Subcutaneous adipose tissue (tissue), 4 donors: ENCODE data around the gene MFNG. TPM values are rescaled to one million over a fixed set of nuclear protein-coding genes. Genes with fewer than 3 reads are reported as not detected.

Experiments
- CTCF ChIP-seq: fragments of 450-650 bp; IDR thresholded peaks from one replicate; pipeline ENCODE4 v1.5.1; 2016; ENCODE audit warnings: low read depth, mild to moderate bottlenecking, control low read depth, antibody characterized with exemption, moderate library complexity
- total RNA-seq, 4 donors: library from RNA; depleted of rRNA; stranded (reverse); fragments of >200 nt; gene quantifications; one replicate each; pipeline ENCODE4 v1.1.0, GENCODE V29; 2016

Gene MFNG
- total RNA-seq, 4 donors from 2014 or later = 9.0 to 24.3 (median 17.3) TPM

- no peak for TF ChIP-seq CTCF
These were observed 22.3 kb upstream of the MFNG start for GRCh38 chr22:37508431-37508992.

GRCh38 chr22:37507731-37508130 lies 21.5 kb upstream of the MFNG start:
- TF ChIP-seq CTCF = no peak

- TF ChIP-seq CTCF = no peak
These were observed 19.8 kb upstream of the MFNG start for GRCh38 chr22:37505989-37506388.

GRCh38 chr22:37505565-37505964 lies 19.4 kb upstream of the MFNG start:
- TF ChIP-seq CTCF = no peak

- TF ChIP-seq CTCF = no peak
These were observed 18.8 kb upstream of the MFNG start for GRCh38 chr22:37504964-37505363.

GRCh38 chr22:37503850-37504249 lies 17.7 kb upstream of the MFNG start:
- TF ChIP-seq CTCF = no peak

- TF ChIP-seq CTCF = no peak
These were observed 17.0 kb upstream of the MFNG start for GRCh38 chr22:37503183-37503683.
